Right atrium auricular region (tissue), 2 donors: Measurements from ENCODE around the gene ZNF302. TPM values are rescaled to one million over a fixed set of nuclear protein-coding genes. Genes with fewer than 3 reads are reported as not detected.

Source experiments
- DNase-seq: peaks from one replicate; pipeline ENCODE4 v3.0.0-alpha.2; 2019; ENCODE audit warnings: low spot score
- H3K27ac ChIP-seq, 2 donors: fragments of 200-600 bp; sonication (generic); 1 replicate in 1 of 2; 2 replicates in 1 of 2; pipeline ENCODE4 v1.5.1; 2016 to 2019
- H3K27me3 ChIP-seq, 2 donors: fragments of 200-600 bp; sonication (generic); one replicate each; pipeline versions ENCODE4 v1.5.1 to v1.6.0; 2017 to 2019
- H3K36me3 ChIP-seq: fragments of 200-600 bp; sonication (generic); one replicate; pipeline ENCODE4 v1.5.1; 2016
- H3K4me1 ChIP-seq, 2 donors: fragments of 200-600 bp; sonication (generic); one replicate each; pipeline versions ENCODE4 v1.5.1 to v1.6.0; 2017 to 2019
- H3K4me3 ChIP-seq, 2 donors: fragments of 200-600 bp; sonication (generic); 1 replicate in 1 of 2; 2 replicates in 1 of 2; pipeline ENCODE4 v1.5.1; 2017 to 2019; ENCODE audit warnings: mild to moderate bottlenecking in 1 of 2, moderate library complexity in 1 of 2
- H3K9me3 ChIP-seq, 2 donors: fragments of 200-600 bp; sonication (generic); one replicate each; pipeline ENCODE4 v1.5.1; 2019
- CTCF ChIP-seq, 2 donors: fragments of 200-600 bp; sonication (generic); IDR thresholded peaks; one replicate each; pipeline ENCODE4 v1.5.1; 2019; ENCODE audit warnings: antibody characterized with exemption in 2 of 2
- total RNA-seq, 2 donors: library from RNA; depleted of rRNA; stranded (reverse); fragments of >200 nt; gene quantifications; one replicate each; pipeline ENCODE4 v1.1.0, GENCODE V29; 2016

The ZNF302 gene
- total RNA-seq, 2 donors from 2014 or later, result 21.7 to 35.8 TPM

GRCh38 chr19:34675250-34675649 lies 2.2 kb upstream of the ZNF302 start:
- no peak overlapping the region for H3K27ac ChIP-seq
- no peak for TF ChIP-seq CTCF (IDR thresholded peaks at IDR 0.05)
- peaks cover 0 to 9% of the 10 kb centered on the region in 2 donors for H3K4me1 ChIP-seq
- H3K9me3 ChIP-seq, result peaks cover 0 to under 1% of the 10 kb centered on the region in 2 donors
- peaks cover 13% of the 10 kb centered on the region for H3K36me3 ChIP-seq
- no peak for DNase-seq
- no peaks in the 10 kb centered on the region for H3K27me3 ChIP-seq
- no peak overlapping the region for H3K4me3 ChIP-seq

- H3K27me3 ChIP-seq, result no peaks in the 10 kb centered on the region
- H3K36me3 ChIP-seq, result peaks cover 19% of the 10 kb centered on the region
- H3K9me3 ChIP-seq, result peaks cover 0 to 7% of the 10 kb centered on the region in 2 donors
- H3K4me3 ChIP-seq, result peak overlapping the region in 1 of 2 donors; percentile 82
- H3K4me1 ChIP-seq, result peaks cover 0 to 9% of the 10 kb centered on the region in 2 donors
- no peak for TF ChIP-seq CTCF (IDR thresholded peaks at IDR 0.05)
- H3K27ac ChIP-seq, result no peak overlapping the region
- DNase-seq, result no peak
Measured at GRCh38 chr19:34675919-34676318, 1.6 kb upstream of the ZNF302 start.

- Histone ChIP-seq H3K36me3 (peaks cover 28% of the 10 kb centered on the region), H3K27ac (peak within 1 kb of the TSS; percentile 98 to 99), H3K4me1 (peaks cover 0 to 9% of the 10 kb centered on the region in 2 donors), H3K4me3 (peak within 1 kb of the TSS; percentile 82 to 85), H3K9me3 (peaks cover 0 to 13% of the 10 kb centered on the region in 2 donors), H3K27me3 (no peaks in the 10 kb centered on the region)
- no peak for TF ChIP-seq CTCF (IDR thresholded peaks at IDR 0.05)
- DNase-seq, result peak; percentile 78
Measured at GRCh38 chr19:34676697-34677385, 637 bp upstream of the ZNF302 start, which contains the start of gene SCGB2B2. TSS of gene SCGB2B2 (minus strand) at chr19:34677159. CDS start at chr19:34594563, 82,596 bp downstream.

- no peak for DNase-seq
- Histone ChIP-seq H3K27ac (peak overlapping the region; percentile 98 to 99), H3K9me3 (peaks cover 0 to 25% of the 10 kb centered on the region in 2 donors), H3K4me1 (peaks cover 0 to 9% of the 10 kb centered on the region in 2 donors), H3K4me3 (peak overlapping the region; percentile 82 to 85), H3K27me3 (no peaks in the 10 kb centered on the region), H3K36me3 (peaks cover 39% of the 10 kb centered on the region)
- TF ChIP-seq CTCF (IDR thresholded peaks at IDR 0.05), result no peak
Measured at GRCh38 chr19:34678085-34678412, 571 bp downstream of the ZNF302 start.

- H3K4me3 ChIP-seq, result peak overlapping the region; percentile 82 to 85
- H3K4me1 ChIP-seq, result peaks cover 0 to 9% of the 10 kb centered on the region in 2 donors
- TF ChIP-seq CTCF (IDR thresholded peaks at IDR 0.05), result no peak
- H3K27me3 ChIP-seq, result no peaks in the 10 kb centered on the region
- peaks cover 0 to 28% of the 10 kb centered on the region in 2 donors for H3K9me3 ChIP-seq
- peaks cover 43% of the 10 kb centered on the region for H3K36me3 ChIP-seq
- H3K27ac ChIP-seq, result peak overlapping the region; percentile 98 to 99
- no peak for DNase-seq
Measured at GRCh38 chr19:34678421-34678820, 943 bp downstream of the ZNF302 start.
